HG03439 (cell line): ENCODE measurements around the gene RPL26.
"Not testable (repeated sequence)": the region's sequence is repeated elsewhere in the genome, so short reads cannot be mapped to it uniquely, and the experiment has no call there.

Experiments
- ATAC-seq: cut with Tn5 transposase; IDR thresholded peaks from one replicate; pipeline ENCODE4 v1.9.1; 2021; ENCODE audit warnings: mild to moderate bottlenecking, moderate library complexity; ENCODE audit not compliant: unreplicated experiment

The RPL26 gene

GRCh38 chr17:8397636-8398035 lies 14.6 kb upstream of the RPL26 start, which contains the start of gene RNF222:
RNF222 (minus strand) TSS chr17:8397827; CDS start chr17:8393461, 4,366 bp downstream.
- no peak for ATAC-seq

- not testable (repeated sequence) for ATAC-seq
Observed at GRCh38 chr17:8394497-8394896, 11.5 kb upstream of the RPL26 start.

GRCh38 chr17:8393470-8394231 lies 10.7 kb upstream of the RPL26 start:
- ATAC-seq: no peak

DNA sequence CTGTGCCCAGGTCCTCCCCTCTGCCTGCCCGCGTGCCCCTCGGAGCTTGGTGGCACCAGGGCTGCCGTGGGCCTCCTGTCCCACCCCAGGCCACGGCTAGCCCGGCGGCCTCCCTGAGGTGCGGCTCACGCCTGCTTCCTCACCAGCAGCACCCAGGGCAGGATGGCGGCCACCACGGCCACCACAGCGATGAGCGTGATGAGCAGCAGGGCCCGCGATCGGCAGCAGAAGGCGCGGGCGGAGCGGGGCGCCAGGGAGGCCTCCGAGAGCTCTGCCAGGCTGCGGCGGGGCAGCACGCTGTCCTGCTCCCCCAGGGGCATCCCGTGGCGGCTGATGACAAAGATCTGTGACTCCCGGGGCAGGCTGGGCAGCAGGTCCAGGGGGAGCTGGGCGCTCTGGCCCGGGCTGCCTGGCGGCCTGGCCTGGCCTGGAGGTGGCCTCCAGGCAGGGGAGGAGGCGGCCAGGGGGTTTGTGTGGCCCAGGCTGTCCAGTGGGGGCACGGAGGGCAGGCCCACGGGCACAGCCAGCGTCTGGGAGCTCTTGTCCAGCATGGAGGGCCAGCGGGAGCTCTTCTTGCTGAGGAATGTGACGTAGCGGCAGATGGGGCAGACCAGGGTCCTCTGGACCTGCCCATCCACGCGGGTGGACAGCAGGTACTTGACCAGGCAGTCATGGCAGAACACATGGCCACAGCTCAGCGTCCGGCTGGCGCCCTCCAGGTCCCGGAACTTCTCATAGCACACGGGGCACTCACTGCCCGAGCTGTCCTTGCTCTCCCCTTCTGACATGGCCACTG lies 9.9 kb upstream of the RPL26 start:
- no peak for ATAC-seq

DNA sequence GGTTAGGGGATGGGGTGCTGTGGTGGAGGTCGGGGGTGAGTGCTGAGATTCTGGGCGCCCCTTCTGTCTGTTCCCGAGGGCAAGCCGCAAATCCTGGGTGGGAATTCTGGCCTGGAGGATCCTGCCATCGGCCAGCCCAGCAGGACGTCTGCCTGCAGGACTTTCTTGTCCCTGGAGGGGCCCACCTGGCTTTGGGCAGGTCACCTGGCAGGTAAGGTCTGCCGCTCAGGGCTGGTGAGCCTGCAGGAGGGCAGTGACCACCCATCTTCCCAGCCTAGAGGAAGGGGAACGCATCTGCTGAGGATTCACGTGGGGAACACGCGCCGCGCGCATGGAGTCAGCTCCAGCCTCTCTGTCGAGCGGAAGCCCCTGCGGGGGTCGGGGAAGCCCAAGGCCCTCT lies 9.3 kb upstream of the RPL26 start:
- no peak for ATAC-seq

DNA sequence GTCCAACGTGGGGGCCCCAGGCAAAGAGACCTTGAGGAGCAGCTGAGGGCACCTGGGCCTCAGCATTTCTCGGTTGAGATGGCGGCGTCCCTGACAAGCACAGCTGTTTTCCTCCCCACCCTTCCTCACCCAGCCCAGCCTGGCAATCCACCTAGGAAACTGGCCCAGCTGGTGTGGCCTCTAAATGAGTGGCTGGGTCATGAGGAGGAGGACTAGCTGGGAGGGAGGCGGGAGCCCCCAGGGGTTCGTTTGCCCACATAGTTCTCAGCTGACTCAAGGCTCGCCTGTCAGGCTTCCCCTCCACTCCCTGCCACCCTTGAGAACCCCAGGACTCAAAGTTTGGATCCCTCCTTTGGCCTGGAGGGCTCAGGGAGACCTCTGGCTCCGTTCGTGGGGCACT lies 8.7 kb upstream of the RPL26 start:
- no peak for ATAC-seq

GRCh38 chr17:8387914-8388651 lies 5.1 kb upstream of the RPL26 start:
- ATAC-seq: no peak

DNA sequence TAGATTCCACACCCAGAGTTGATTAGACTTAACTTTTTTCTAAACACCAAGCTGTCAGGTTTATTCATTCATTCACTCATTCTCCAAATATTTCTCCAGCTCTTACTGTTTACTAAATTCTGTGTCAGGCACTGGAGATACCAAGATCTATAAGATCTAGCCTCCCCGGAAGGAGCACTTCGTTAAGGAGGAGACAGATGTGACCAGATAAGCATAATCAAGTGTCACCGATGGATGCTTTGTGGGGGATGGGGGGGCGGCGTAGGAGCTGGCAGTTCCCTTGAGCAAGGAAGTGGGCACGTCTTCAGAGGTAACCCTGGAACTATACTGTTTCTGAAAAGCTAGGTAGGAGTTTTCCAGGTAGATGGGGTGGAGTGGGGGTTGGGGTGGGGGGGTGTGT lies 3.8 kb upstream of the RPL26 start:
- ATAC-seq: no peak

DNA sequence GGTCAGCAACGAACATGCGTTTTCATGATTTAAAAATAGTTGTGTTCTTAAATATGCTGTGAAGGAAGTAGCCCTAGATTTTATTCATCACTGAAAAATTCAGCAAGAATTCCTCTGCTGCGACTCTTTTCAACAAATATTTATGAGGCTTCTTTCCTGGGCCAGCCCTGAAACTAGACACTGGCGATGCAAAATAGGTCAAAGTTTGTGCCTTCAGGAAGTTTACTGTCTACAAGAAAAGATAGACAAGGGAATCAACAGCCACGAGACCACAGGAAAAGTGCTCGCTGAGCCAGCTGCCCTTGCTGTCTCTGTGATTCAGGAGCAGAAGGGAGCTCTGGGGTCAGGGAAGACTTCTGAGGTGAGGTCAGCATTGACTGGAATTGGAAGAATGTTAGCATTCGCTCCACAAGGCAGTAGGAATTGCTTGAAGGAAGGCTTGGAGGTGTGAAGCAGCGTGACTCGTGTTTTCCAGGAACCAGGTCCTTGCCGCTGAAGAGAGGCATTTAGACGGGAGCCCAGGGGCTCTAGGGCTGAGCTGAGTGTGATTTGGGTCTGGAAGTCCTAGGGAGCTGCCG lies 1.9 kb upstream of the RPL26 start:
- no peak for ATAC-seq

DNA sequence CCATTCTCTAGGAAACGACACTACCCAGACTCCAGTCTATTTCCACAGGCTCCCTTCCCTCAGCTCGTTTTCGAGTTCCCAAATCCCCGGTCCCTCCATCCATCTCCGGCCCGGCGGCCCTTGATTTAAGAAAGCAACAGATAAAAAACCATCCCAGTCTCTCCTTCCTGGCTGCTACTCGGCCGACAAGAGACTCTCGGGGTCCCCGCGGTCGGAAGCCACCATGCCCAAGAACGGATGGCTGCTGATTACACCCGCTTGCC lies 182 bp downstream of the RPL26 start:
- ATAC-seq: no peak

GRCh38 chr17:8382052-8382879 lies 727 bp downstream of the RPL26 start:
- ATAC-seq: no peak

- no peak for ATAC-seq
Observed at GRCh38 chr17:8380049-8380448, 2.9 kb downstream of the RPL26 start.

GRCh38 chr17:8378117-8378516 lies 4.9 kb downstream of the RPL26 start:
- ATAC-seq: not testable (repeated sequence)

GRCh38 chr17:8377422-8377821 lies 5.6 kb downstream of the RPL26 start:
- ATAC-seq: no peak

DNA sequence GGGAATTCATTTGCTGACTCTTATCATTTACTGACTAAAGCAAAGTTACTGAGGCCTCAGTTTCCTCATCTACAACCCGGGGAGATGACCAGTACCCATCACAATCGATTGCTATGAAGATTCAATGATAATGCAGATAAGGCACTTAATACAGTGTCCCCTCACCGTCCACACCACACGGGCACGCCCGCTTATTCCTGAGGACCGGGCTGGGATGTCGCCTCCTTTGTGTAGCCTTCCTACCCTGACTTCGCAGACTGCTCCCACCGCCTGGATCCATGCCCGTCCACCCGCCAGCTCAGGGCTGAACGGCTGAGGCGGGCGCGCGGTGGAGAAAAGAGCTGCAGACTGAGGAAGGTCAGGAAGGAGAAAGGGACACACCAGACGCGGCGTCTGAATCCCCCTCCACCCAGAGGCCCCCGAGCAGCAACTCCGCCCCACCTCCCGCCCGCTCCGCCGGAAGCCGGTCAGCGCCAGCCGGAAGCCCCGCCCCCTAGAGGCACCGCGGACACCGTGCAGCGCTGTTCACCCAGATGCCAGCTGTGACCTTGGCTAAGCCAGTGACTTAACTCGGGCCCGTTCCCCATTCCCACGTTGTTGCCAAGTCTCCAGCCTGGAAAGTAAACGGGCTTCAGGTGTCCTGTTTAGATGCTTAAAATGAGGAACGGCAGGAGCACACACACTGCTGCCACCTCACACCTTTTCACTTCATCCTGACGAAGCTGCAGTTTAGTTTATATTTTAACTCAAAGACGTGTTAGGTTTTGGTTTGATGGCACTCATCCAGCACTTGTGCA lies 6.5 kb downstream of the RPL26 start, which contains the start of gene KRABD2:
Gene KRABD2 (minus strand): TSS at position 434 of the 797 bp plus-strand sequence.
- ATAC-seq: peak; percentile 87

DNA sequence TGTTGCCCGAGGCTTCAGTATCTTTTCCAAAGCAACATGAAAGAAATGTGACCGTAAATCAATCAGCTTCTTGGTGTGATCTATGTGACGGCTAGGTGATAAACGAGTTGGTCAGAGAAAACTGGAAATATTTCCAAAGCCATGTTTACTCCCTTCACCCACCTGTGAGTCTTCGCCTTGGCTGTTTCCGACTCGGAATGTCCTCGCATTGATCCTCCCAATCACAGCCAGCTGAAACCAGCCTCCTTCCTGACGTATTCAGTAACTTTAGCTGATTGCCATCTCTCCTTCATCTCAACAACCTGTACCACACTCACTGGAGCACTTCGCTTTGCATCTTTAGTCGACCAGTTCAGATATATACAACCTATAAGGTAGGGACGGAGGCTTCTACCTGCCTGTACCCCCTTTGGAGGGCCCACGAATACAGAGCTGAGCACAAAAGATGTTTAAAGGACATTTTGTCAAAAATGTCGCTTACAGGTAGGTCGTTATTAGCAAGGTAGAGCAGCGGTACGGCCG lies 7.2 kb downstream of the RPL26 start:
- no peak for ATAC-seq

DNA sequence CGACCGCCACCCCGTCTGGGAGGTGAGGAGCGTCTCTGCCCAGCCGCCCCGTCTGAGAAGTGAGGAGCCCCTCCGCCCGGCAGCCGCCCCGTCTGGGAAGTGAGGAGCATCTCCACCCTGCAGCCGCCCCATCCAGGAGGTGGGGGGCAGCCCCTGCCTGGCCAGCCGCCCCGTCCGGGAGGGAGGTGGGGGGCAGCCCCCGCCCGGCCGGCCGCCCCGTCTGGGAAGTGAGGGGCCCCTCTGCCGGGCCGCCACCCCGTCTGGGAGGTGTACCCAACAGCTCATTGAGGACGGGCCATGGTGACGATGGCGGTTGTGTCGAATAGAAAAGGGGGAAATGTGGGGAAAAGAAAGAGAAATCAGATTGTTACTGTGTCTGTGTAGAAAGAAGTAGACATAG lies 9.1 kb downstream of the RPL26 start:
- not testable (repeated sequence) for ATAC-seq

- ATAC-seq: no peak
Observed at GRCh38 chr17:8372422-8372821, 10.6 kb downstream of the RPL26 start.

DNA sequence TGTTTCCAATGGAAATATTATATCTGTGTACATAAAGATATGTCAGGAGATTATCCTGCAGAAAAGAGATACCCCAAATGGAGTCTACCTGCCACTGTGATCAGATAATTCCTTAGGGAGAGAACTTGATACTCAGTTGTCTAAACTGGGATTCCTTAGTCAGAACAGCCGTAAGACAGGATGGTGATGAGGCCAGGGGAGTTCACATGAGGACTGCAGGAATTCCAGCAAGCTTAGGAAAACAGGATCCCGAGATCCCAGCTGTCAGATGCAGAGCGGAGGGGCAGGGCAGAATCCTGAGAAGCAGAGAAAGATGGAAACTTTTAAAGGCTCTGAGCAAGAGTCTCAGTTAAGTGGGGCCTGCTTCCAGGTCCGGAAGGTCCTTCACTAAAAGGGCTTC lies 11.2 kb downstream of the RPL26 start:
- no peak for ATAC-seq
